Coronary artery (tissue), 2 donors: ENCODE results near the gene PTPN1.

Experiments used
- DNase-seq: peaks from one replicate; pipeline ENCODE4 v3.0.0-alpha.2; 2017; ENCODE audit warnings: low spot score
- H3K27ac ChIP-seq, 2 donors: fragments of 200-600 bp; sonication (generic); one replicate each; pipeline ENCODE4 v1.5.1; 2016 to 2019
- H3K4me3 ChIP-seq: fragments of 200-600 bp; sonication (generic); 2 replicates; pipeline ENCODE4 v1.5.1; 2016; ENCODE audit warnings: mild to moderate bottlenecking, moderate library complexity
- CTCF ChIP-seq: fragments of 200-600 bp; sonication (generic); IDR thresholded peaks from one replicate; pipeline ENCODE4 v1.5.1; 2019; ENCODE audit warnings: antibody characterized with exemption

The PTPN1 gene

DNA sequence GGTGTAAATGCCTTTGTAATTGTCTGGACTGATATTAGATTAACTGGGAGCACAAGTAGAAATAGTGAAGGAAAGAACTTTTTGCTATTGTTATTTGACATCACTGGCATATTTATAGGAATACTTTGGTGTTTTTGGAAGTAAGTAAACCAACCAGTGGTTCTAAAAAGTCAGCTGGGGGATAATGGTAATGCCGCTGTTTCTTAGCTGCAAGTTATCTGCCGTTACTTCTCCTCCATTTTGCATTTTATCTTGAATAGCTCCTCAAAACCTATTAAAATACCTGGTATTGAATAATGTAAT lies 3.8 kb downstream of the PTPN1 start:
- peak overlapping the region; percentile 38 to 76 for H3K27ac ChIP-seq
- no peak for DNase-seq
- TF ChIP-seq CTCF: no peak
- H3K4me3 ChIP-seq: peak overlapping the region; percentile 7

DNA sequence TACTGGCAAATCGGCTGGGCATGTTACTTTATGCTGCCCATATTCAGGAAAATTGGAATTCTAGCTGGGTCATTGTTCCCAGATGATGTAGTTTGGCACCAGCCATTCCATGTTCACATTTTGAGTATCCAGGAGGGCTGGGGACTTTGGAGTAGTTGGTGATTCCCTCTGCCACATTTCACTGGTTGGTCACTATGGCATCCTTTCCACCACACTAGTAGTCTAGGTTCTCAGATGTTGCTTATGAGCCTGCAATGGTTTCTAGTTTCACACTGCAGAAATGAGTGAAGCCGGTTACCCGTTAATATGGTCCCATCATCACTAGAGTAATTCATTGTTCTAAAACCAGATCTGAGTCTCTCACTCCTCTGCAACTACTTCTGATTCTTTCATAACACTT lies 4.6 kb downstream of the PTPN1 start:
- Histone ChIP-seq H3K4me3 (no peak overlapping the region), H3K27ac (peak overlapping the region in 1 of 2 donors; percentile 38)
- DNase-seq: no peak
- no peak for TF ChIP-seq CTCF

DNA sequence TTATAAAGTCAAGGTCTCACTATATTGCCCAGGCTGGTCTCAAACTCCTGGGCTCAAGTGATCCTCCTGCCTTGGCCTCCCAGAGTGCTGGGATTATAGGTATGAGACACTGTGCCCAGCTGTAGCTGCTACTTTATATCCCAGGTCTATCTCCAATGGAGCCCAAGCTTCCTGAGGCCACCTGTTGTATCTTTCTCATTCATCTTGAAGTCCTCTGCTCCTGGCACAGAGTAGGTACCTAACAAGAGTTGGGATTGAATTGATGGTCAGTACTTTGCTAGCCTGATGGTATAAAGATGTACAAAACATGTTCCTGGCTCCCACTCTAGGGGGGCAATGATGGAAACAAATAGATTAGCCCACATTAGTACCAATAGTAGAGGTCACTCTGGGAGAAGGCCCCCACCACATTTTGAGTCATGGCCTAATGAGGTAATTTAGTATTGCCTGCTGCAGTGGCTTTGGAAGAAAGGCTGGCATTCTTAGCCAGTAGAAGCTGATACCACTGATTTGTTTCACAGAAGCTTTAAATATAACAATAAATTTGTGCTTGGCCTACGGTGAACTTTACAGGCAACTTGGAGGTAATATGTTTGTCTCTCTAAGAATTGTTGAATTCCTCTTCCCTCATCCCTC lies 5.4 kb downstream of the PTPN1 start:
- DNase-seq: no peak
- Histone ChIP-seq H3K4me3 (no peak overlapping the region), H3K27ac (peak overlapping the region in 1 of 2 donors; percentile 14)
- TF ChIP-seq CTCF: no peak

DNA sequence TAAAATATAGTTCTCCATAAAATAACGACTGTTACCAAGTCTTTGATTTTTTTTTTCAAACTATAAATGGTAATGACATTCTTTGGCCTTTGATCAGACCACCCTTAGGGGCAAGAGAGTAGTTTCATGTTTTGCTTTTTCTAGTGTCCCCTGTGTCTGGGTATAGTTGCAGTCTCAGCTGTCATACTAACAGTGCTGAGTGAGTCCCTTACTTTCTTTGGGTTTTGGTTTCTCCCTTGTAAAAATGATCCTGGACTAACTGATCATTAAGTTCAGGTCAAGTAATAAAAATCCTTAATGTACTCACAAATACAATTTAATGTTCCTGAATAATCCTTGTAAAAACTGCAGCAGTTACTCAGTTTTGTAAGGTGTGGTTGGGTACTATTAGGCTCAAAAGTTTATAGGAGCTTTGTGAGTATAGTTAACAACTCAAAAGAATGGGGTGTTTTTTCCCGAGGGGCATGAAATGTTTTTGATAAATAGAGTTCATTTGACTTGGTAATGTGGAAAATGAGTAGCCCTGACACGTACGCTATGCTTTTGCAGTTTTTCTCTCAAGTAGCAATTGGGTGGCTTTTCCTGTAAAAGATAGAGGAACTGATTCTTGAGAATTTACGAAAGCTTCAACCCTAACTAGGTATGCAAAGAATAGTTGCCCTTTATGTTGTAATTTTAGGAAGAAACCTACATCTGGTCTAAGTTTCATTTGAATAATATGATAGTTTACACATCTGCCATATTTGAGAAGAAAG lies 6.2 kb downstream of the PTPN1 start:
- TF ChIP-seq CTCF: no peak
- no peak for DNase-seq
- H3K27ac ChIP-seq: no peak overlapping the region
- H3K4me3 ChIP-seq: no peak overlapping the region

DNA sequence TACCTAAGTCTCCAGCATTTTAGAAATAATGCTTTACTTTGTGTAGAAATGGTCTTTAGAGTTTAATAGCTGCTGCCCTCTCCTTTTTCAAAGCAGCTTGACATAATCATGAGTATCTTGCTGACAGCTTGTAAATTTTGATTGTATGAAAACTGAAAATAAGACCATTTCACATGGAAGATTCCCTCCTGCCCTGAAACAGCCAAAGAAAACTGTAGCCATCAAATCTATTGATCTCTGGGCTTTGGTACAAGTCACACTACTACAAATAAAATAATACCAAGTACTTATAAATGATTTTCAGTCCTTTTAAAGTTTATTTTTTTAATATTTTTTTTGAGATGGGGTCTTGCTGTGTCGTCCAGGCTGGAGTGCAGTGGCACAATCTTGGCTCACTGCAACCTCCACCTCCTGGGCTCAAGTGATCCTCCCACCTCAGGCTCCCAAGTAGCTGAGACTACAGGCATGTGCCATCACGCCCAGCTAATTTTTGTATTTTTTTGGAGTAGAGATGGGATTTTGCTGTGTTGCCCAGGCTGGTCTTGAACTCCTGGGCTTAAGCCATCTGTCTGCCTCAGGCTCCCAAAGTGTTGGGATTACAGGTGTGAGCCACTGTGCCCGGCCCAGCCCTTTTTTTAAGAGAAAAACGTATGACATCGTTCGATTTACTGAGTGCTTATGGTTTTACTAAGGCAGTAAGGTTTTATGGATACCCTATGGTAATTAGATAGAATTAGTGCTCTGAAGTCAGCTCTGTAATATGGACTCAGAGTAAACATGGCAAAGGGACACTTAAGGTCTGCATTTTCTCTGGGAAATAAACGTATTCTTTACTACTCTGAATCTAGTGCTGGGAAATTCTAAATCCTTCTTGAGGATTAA lies 7.0 kb downstream of the PTPN1 start:
- H3K4me3 ChIP-seq: no peak overlapping the region
- DNase-seq: no peak
- peak overlapping the region in 1 of 2 donors; percentile 10 for H3K27ac ChIP-seq
- no peak for TF ChIP-seq CTCF

DNA sequence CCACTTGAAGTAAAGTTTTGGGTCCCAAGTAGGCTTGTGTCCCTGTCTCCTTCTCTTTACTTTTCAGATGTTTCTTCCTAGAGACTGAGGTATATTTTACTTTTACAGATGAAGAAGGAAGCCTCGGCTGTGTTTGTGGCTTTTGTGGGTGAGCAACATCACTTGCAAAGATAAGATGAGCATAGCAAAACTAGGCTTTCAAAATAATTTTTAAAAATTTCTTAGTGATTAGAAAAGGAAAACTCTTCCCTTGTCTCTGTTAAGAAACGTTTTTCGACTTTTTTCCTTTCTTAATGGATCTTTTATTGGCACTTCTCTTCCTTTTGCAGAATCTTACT lies 7.6 kb downstream of the PTPN1 start:
- no peak for TF ChIP-seq CTCF
- H3K4me3 ChIP-seq: no peak overlapping the region
- no peak overlapping the region for H3K27ac ChIP-seq
- DNase-seq: no peak
